A673 (cell line): ENCODE results near the gene CUTC.
"Not testable (repeated sequence)": the region's sequence is repeated elsewhere in the genome, so short reads cannot be mapped to it uniquely, and the experiment has no call there.

Experiments
- EZH2 ChIP-seq: fragments of 200-600 bp; sonication (generic); IDR thresholded peaks from 2 replicates; pipeline ENCODE4 v1.6.1; 2017; ENCODE audit warnings: borderline replicate concordance, low read depth, mild to moderate bottlenecking, mixed read lengths, antibody characterized with exemption, low read length; ENCODE audit not compliant: poor library complexity, severe bottlenecking
- TF ChIP-seq, protein P1 (sequence below): fragments of 300-800, 200-600 bp; sonication (generic); conservative IDR thresholded peaks from 2 replicates; pipeline ENCODE4 v1.5.1; 2017; ENCODE audit warnings: low read depth, mild to moderate bottlenecking, antibody characterized with exemption, low read length, moderate library complexity, mixed read lengths

DNA sequence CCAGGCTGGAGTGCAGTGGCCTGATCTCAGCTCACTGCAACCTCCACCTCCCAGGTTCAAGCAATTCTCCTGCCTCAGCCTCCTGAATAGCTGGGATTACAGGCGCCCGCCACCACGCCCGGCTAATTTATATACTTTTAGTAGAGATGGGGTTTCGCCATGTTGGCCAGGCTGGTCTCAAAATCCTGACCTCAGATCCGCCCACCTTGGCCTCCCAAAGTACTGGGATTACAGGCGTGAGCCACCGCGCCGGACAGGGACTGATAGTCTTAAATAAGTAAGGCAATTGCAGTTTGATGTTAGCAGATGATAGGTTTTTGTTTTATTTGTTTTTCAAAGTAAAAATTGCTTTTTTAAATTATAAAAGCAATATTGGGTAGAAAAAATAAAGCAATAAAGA, 2.1 kb downstream of the CUTC start:
- TF ChIP-seq, protein P1, sequence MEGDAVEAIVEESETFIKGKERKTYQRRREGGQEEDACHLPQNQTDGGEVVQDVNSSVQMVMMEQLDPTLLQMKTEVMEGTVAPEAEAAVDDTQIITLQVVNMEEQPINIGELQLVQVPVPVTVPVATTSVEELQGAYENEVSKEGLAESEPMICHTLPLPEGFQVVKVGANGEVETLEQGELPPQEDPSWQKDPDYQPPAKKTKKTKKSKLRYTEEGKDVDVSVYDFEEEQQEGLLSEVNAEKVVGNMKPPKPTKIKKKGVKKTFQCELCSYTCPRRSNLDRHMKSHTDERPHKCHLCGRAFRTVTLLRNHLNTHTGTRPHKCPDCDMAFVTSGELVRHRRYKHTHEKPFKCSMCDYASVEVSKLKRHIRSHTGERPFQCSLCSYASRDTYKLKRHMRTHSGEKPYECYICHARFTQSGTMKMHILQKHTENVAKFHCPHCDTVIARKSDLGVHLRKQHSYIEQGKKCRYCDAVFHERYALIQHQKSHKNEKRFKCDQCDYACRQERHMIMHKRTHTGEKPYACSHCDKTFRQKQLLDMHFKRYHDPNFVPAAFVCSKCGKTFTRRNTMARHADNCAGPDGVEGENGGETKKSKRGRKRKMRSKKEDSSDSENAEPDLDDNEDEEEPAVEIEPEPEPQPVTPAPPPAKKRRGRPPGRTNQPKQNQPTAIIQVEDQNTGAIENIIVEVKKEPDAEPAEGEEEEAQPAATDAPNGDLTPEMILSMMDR: not testable (repeated sequence)
- not testable (repeated sequence) for TF ChIP-seq EZH2
